Activated T-helper 1 cell treated with anti-CD3 and anti-CD28 coated beads, Interleukin-12 subunit alpha, Interleukin-12 subunit beta, Interleukin-2, Interleukin-4 antibody, amounts not matched to agents 30 ng/mL and 10 ng/mL and 1 ng/mL, durations not matched to agents 14 hours and 24 hours and 36 hours (primary cell): ENCODE results near the gene DCAF11. TPM values are rescaled to one million over a fixed set of nuclear protein-coding genes. Genes with fewer than 3 reads are reported as not detected.

Experiments
- DNase-seq: peaks from one replicate; pipeline ENCODE4 v3.0.0; 2021; ENCODE audit warnings: low spot score
- H3K27ac Mint-ChIP-seq: one replicate; pipeline ENCODE4 v1.8.0; 2021; ENCODE audit warnings: mild to moderate bottlenecking, mixed read lengths
- H3K27me3 Mint-ChIP-seq: one replicate; pipeline ENCODE4 v1.8.0; 2022; ENCODE audit warnings: mild to moderate bottlenecking, moderate library complexity, mixed read lengths; ENCODE audit not compliant: insufficient read depth
- H3K36me3 Mint-ChIP-seq: one replicate; pipeline ENCODE4 v1.8.0; 2021; ENCODE audit warnings: low read depth, mixed read lengths
- H3K4me1 Mint-ChIP-seq: one replicate; pipeline ENCODE4 v1.8.0; 2021; ENCODE audit warnings: low read depth, mixed read lengths
- H3K4me3 Mint-ChIP-seq: one replicate; pipeline ENCODE4 v1.8.0; 2021; ENCODE audit warnings: mild to moderate bottlenecking, moderate library complexity, mixed read lengths
- H3K9me3 Mint-ChIP-seq: one replicate; pipeline ENCODE4 v1.8.0; 2021; ENCODE audit warnings: mixed read lengths
- intact Hi-C: fragments of 100-400 bp; cut with micrococcal nuclease; formaldehyde crosslinking; loops from one replicate; pipeline ENCODE4 v1.15.1; 2024
- total RNA-seq: library from RNA; stranded (reverse); gene quantifications from 2 replicates; pipeline ENCODE4 v1.2.3, GENCODE V29; 2022

Gene DCAF11
- total RNA-seq, 1 donor from 2014 or later = 69.9 TPM

DNA sequence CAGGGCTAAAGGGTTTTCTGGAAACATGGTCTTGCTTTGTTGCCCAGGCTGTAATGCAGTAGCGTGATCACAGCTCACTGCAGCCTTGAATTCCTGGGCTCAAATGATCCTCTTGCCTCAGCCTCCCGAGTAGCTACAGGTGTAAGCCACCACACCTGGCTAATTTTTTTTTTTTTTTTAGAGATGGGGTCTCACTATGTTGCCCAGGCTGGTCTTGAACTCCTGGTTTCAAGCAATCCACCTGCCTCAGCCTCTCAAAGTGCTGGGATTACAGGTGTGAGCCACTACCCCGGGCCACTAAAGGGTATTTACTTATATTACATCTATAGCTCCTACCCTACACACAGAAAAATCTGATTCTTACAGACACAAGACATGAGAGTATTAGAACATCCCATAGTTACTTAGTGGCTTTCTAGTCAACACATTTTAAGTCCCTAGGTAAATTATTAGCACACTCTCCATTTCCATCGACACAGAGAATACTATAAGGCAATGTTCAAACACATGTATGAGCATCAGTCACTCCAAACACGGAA is 6.2 kb upstream of the DCAF11 start:
- Mint-ChIP-seq H3K4me1 (peaks cover 34% of the 10 kb centered on the region), H3K27me3 (no peaks in the 10 kb centered on the region), H3K27ac (peak overlapping the region; percentile 95), H3K9me3 (peaks cover 4% of the 10 kb centered on the region), H3K36me3 (peaks cover 17% of the 10 kb centered on the region), H3K4me3 (peak overlapping the region; percentile 24)
- intact Hi-C loops = loop anchor here (1.0 kb wide), 4 partner anchors 18 to 94 kb away; no protein-coding TSS in a partner anchor
- no peak for DNase-seq

DNA sequence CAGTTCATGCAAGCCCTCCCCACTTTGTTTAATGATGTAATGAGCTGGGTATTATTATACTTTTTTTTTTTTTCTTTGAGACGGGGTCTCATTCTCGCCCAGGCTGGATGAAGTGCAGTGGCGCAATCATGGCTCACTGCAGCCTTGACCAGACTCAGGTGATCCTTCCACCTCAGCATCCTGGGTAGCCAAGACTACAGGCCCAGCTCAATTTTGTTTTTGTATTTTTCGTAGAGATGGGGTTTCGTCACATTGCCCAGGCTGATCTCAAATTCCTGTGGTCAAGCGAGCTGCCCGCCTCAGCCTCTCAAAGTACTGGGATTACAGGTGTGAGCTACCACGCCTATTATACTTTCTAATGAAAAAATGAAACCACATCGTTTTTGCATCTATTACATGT is 4.5 kb upstream of the DCAF11 start:
- no peak overlapping the region for H3K27ac Mint-ChIP-seq
- peaks cover 33% of the 10 kb centered on the region for H3K4me1 Mint-ChIP-seq
- peaks cover 5% of the 10 kb centered on the region for H3K36me3 Mint-ChIP-seq
- H3K27me3 Mint-ChIP-seq = no peaks in the 10 kb centered on the region
- intact Hi-C loops = loop anchor here (5.0 to 10.0 kb wide), 4 partner anchors 332 to 785 kb away; partner anchors contain the start of genes NGDN, PABPN1, SDR39U1 and THTPA
- no peak overlapping the region for H3K4me3 Mint-ChIP-seq
- no peaks in the 10 kb centered on the region for H3K9me3 Mint-ChIP-seq
- no peak for DNase-seq

DNA sequence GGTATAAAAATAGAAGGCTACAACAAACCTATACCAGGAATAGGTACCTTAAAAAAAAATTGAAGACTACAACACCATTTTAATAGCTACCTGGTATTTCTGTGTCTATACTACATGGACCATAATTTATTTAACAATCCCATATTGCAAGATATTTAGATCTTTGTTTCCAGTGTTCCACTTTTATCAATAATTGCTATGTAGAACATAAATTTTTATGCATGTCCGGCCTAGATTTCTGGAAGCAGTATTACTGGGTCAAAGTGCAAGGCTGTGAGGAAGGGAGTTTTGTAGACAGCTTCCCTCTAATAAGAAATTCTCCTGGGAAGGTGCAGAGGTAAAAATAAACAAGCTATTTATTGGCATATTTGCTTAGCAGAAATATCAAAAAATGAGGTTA is 4.1 kb upstream of the DCAF11 start:
- intact Hi-C loops = loop anchor here (5.0 to 10.0 kb wide), 4 partner anchors 332 to 786 kb away; partner anchors contain the start of genes NGDN, PABPN1, SDR39U1 and THTPA
- H3K4me1 Mint-ChIP-seq = peaks cover 35% of the 10 kb centered on the region
- peaks cover 5% of the 10 kb centered on the region for H3K36me3 Mint-ChIP-seq
- no peak for DNase-seq
- H3K9me3 Mint-ChIP-seq = no peaks in the 10 kb centered on the region
- H3K27me3 Mint-ChIP-seq = no peaks in the 10 kb centered on the region
- no peak overlapping the region for H3K4me3 Mint-ChIP-seq
- no peak overlapping the region for H3K27ac Mint-ChIP-seq

DNA sequence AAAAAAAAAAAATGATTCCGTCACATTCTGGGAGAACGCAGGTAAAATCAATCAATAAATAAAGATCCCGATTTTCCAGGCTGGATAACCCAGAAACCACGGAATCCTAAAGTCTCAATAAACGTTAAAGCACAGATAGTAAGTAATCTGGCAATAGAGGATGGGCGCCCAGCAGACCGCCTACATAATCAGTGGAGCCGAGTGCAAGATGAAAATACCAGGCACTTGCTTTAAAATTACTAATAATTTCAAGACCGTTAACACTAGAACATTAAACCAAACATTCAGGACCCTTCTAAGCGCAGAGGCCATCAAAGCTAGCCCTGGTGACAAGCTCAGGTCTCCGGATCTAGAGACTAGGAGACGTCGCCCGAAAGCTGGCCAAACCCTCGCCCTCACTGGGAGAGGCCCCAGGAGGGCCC is 1.2 kb upstream of the DCAF11 start:
- intact Hi-C loops = loop anchor here (5.0 to 10.0 kb wide), 4 partner anchors 329 to 789 kb away; partner anchors contain the start of genes NGDN, PABPN1, SDR39U1 and THTPA
- H3K4me3 Mint-ChIP-seq = peak overlapping the region; percentile 99
- H3K36me3 Mint-ChIP-seq = peaks cover 22% of the 10 kb centered on the region

DNA sequence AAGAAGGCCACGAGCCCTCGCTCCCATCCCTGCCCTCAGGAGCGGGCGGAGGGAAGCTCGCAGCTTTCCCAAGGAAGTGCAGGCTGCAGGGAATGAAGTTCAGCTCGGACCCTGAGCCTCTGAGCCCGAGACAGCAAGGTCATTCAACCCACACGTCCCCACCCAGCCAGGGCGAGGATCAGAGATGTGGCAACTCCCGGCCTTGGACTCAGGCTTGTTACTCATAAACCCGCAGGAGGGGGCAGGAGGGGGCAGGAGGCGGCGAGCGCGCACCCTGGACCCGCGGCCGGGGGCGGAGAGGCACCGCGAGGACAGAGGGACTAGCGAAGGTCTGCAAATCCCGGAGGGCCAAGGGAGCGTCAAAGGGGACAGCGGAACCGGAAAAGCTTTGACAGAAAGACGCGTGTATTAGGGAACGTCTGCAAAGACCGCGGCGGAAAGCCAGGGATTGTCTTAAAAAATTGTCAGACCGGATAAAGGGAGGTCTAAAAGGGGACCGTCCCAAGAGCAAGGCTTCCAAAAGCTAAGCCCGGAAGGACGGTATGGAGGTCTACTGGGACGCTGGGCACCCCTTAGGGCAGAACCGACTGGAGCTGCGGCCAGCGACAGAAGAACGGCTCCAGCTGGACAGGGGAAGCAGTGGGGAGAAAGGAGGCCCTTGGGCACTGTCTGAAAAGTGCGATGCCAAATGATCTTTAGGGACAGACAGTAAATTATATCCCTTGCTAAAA is 611 bp upstream of the DCAF11 start:
- Mint-ChIP-seq H3K9me3 (no peaks in the 10 kb centered on the region), H3K4me1 (peaks cover 36% of the 10 kb centered on the region), H3K4me3 (peak overlapping the region; percentile 99), H3K36me3 (peaks cover 26% of the 10 kb centered on the region), H3K27ac (peak overlapping the region; percentile 98), H3K27me3 (no peaks in the 10 kb centered on the region)
- intact Hi-C loops = loop anchor here (1.0 to 10.0 kb wide), 13 partner anchors 20 to 789 kb away; partner anchors contain the start of genes CHMP4A, DHRS4L2, EMC9 and NGDN
- peak; percentile 76 for DNase-seq

More for the DNA sequence above, 1.2 kb upstream of the DCAF11 start:
- peaks cover 42% of the 10 kb centered on the region for H3K4me1 Mint-ChIP-seq
- peak overlapping the region; percentile 98 for H3K27ac Mint-ChIP-seq
- H3K27me3 Mint-ChIP-seq = no peaks in the 10 kb centered on the region
- no peak for DNase-seq
- no peaks in the 10 kb centered on the region for H3K9me3 Mint-ChIP-seq

DNA sequence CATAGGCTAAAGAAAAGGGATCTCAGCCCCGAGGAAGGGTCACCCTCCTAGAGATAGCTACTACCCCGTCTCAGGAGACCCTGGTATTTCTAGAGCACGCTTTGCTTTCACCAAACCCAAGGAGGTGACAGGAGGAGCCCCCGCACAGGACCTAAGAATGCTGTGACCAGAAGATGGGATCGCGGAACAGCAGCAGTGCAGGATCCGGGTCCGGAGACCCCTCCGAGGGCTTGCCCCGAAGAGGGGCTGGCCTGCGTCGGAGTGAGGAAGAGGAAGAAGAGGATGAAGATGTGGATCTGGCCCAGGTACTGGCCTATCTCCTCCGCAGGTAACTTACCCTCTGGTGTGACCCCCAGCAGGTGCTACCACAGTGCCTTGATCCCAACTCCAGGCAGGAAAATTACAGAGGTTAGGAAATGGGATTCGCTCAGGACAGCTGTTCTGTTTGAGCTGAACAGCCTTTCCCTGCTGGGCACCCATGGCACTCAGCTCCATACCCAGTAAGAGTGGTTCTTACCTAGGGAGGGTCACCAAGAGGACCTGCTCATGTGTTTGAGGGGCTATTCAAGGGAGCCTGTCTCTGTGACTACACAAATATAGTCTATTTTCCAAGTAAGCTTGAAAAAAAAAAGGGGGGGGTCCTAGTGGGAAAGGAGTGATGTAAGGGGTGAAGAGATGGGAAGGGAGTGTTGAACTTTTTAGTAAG is 998 bp downstream of the DCAF11 start:
- peak overlapping the region; percentile 99 for H3K4me3 Mint-ChIP-seq
- H3K4me1 Mint-ChIP-seq = peaks cover 34% of the 10 kb centered on the region
- intact Hi-C loops = loop anchor here (1.0 to 10.0 kb wide), 7 partner anchors 21 to 791 kb away; partner anchors contain the start of genes DHRS1, GMPR2, IPO4 and IRF9
- no peaks in the 10 kb centered on the region for H3K9me3 Mint-ChIP-seq
- peaks cover 33% of the 10 kb centered on the region for H3K36me3 Mint-ChIP-seq
- H3K27me3 Mint-ChIP-seq = no peaks in the 10 kb centered on the region
- peak overlapping the region; percentile 98 for H3K27ac Mint-ChIP-seq
- no peak for DNase-seq

DNA sequence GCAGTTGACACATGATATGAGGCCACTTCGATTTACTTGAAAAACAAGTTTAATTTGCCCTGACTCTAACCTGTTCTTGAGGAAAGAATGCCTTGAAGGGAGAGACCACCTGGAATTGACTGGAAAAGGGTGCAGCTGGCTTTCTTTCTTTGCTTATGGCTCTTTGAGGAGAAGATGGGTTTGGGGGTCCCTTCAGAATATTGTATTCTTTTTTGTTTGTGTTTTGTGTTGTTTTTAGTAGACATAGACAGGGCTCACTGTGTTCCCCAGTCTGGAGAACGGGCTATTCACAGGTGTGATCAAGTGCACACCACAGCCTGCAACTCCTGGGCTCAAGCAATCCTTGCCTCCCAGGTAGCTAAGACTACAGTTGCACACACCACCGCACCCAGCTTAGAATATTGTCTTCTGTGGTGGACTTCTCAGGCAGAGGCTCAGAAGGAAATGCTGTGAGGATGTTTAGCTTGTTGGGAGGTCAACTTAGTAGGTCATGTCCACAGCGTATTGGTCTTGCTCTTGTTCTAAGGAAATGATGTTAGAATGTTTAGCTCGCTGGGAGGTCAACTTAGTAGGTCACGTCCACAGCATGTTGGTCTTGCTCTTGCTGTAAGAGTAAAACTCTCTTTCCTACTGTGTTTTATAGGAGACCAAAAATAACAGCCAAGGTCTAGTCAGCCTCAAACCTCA is 1.7 kb downstream of the DCAF11 start:
- peaks cover 39% of the 10 kb centered on the region for H3K36me3 Mint-ChIP-seq

DNA sequence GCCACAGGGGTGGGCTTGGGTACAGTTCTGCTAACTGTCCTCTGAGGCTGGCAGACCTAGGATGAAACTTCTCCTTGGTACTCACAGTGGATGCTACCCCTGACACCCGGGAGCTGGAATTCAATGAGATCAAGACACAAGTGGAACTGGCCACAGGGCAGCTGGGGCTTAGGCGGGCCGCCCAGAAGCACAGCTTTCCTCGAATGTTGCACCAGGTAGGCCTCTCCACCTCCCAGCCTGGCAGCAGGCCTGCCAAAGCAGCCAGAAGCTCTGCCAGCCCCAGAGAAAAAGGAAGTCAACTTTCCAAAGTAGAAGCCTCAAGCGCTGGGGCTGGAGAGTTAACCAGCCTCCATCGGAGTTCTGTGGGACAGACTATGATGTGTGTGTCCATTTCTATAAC is 2.6 kb downstream of the DCAF11 start:
- intact Hi-C loops = loop anchor here (10.0 kb wide), 2 partner anchors 652 to 792 kb away; partner anchors contain the start of genes NGDN and PABPN1

More for the DNA sequence above, 1.7 kb downstream of the DCAF11 start:
- no peaks in the 10 kb centered on the region for H3K27me3 Mint-ChIP-seq
- peak overlapping the region; percentile 98 for H3K27ac Mint-ChIP-seq
- DNase-seq = no peak
- intact Hi-C loops = loop anchor here (10.0 kb wide), 2 partner anchors 651 to 791 kb away; partner anchors contain the start of genes NGDN and PABPN1
- H3K9me3 Mint-ChIP-seq = no peaks in the 10 kb centered on the region
- H3K4me3 Mint-ChIP-seq = peak overlapping the region; percentile 99
- H3K4me1 Mint-ChIP-seq = peaks cover 34% of the 10 kb centered on the region

DNA sequence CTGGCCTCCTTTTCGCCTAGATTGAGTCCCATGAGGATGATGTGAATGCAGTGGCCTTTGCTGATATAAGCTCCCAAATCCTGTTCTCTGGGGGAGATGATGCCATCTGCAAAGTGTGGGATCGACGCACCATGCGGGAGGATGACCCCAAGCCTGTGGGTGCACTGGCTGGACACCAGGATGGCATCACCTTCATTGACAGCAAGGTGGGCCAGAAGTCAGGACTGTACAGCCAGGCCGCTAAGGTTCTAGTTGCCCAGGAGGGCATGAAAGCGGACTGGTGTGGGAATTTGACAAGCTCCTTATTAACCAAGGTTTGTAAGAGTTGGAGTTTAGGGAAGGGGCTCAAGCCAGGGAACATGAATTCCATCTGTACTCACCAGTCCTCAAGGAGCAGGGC is 5.1 kb downstream of the DCAF11 start:
- Mint-ChIP-seq H3K4me1 (peaks cover 28% of the 10 kb centered on the region), H3K9me3 (no peaks in the 10 kb centered on the region), H3K36me3 (peaks cover 60% of the 10 kb centered on the region), H3K4me3 (no peak overlapping the region), H3K27ac (no peak overlapping the region), H3K27me3 (no peaks in the 10 kb centered on the region)
- no peak for DNase-seq
- intact Hi-C loops = loop anchor here (10.0 kb wide), 2 partner anchors 655 to 795 kb away; partner anchors contain the start of genes NGDN and PABPN1

More for the DNA sequence above, 2.6 kb downstream of the DCAF11 start:
- peaks cover 34% of the 10 kb centered on the region for H3K4me1 Mint-ChIP-seq
- peaks cover 42% of the 10 kb centered on the region for H3K36me3 Mint-ChIP-seq
- H3K27me3 Mint-ChIP-seq = no peaks in the 10 kb centered on the region
- no peak overlapping the region for H3K27ac Mint-ChIP-seq
- DNase-seq = no peak
- H3K9me3 Mint-ChIP-seq = no peaks in the 10 kb centered on the region
- peak overlapping the region; percentile 99 for H3K4me3 Mint-ChIP-seq

DNA sequence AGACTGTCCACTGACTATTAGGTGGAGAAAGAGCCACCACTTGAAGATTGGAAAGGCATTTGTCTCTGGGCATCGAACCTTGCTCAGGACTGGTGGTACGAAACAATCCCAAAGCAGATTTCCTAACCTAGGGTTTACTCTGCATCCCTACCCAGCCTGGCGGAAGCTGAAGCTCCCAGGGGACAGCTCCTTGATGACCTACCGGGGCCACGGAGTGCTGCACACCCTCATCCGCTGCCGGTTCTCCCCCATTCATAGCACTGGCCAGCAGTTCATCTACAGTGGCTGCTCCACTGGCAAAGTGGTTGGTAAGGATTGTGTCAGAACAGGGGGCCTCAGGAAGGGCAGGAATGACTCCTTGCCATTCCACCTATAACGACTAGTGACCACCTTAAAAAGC is 6.6 kb downstream of the DCAF11 start:
- DNase-seq = no peak
- Mint-ChIP-seq H3K36me3 (peaks cover 57% of the 10 kb centered on the region), H3K4me1 (peaks cover 16% of the 10 kb centered on the region), H3K27ac (no peak overlapping the region), H3K9me3 (no peaks in the 10 kb centered on the region), H3K27me3 (no peaks in the 10 kb centered on the region), H3K4me3 (no peak overlapping the region)
- intact Hi-C loops = no loop called here

DNA sequence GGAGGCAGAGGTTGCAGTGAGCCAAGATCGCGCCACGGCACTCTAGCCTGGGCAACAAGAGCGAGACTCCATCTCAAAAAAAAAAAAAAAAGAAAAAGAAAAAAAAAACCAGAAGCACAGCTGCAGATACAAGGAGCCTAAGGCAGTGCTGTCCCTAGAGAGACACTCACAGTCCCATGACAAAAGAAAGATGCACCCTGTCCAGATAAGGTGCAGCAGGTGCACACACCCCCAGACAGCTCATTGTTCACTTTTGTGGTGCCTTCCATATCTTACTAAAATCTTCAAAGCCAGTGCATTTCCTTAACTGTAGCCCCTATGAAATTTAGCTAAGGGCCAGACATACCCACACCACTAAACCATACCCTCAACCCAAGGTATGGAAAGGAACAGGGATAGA is 7.8 kb downstream of the DCAF11 start:
- peaks cover 53% of the 10 kb centered on the region for H3K36me3 Mint-ChIP-seq
- no peak overlapping the region for H3K4me3 Mint-ChIP-seq
- no peaks in the 10 kb centered on the region for H3K27me3 Mint-ChIP-seq
- H3K4me1 Mint-ChIP-seq = peaks cover 7% of the 10 kb centered on the region
- H3K27ac Mint-ChIP-seq = no peak overlapping the region
- DNase-seq = no peak
- intact Hi-C loops = no loop called here
- no peaks in the 10 kb centered on the region for H3K9me3 Mint-ChIP-seq

DNA sequence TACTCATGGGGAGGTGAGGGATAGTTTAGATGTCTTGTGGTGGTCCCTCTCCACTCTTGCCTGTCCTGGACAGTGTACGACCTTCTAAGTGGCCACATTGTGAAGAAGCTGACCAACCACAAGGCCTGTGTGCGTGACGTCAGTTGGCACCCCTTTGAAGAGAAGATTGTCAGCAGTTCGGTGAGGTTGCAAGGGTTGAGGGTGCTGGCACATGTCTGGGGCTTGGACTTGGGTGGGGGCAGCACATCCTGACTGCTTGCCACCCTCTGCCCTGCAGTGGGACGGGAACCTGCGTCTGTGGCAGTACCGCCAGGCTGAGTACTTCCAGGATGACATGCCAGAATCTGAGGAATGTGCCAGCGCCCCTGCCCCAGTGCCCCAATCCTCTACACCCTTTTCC is 8.3 kb downstream of the DCAF11 start:
- H3K4me3 Mint-ChIP-seq = no peak overlapping the region
- H3K9me3 Mint-ChIP-seq = no peaks in the 10 kb centered on the region
- peaks cover 49% of the 10 kb centered on the region for H3K36me3 Mint-ChIP-seq
- H3K27ac Mint-ChIP-seq = no peak overlapping the region
- intact Hi-C loops = no loop called here
- H3K4me1 Mint-ChIP-seq = peaks cover 2% of the 10 kb centered on the region
- H3K27me3 Mint-ChIP-seq = no peaks in the 10 kb centered on the region
- DNase-seq = no peak
